HG03378 (cell line): ENCODE results near the gene ZFR2.

ENCODE experiments used
- ATAC-seq: cut with Tn5 transposase; IDR thresholded peaks from one replicate; pipeline ENCODE4 v1.9.1; 2021; ENCODE audit warnings: mild to moderate bottlenecking, moderate library complexity; ENCODE audit not compliant: unreplicated experiment

Gene ZFR2

GRCh38 chr19:3792114-3792513 lies 76.7 kb downstream of the ZFR2 start:
- no peak for ATAC-seq

GRCh38 chr19:3790941-3791340 lies 77.9 kb downstream of the ZFR2 start:
- ATAC-seq: no peak

DNA sequence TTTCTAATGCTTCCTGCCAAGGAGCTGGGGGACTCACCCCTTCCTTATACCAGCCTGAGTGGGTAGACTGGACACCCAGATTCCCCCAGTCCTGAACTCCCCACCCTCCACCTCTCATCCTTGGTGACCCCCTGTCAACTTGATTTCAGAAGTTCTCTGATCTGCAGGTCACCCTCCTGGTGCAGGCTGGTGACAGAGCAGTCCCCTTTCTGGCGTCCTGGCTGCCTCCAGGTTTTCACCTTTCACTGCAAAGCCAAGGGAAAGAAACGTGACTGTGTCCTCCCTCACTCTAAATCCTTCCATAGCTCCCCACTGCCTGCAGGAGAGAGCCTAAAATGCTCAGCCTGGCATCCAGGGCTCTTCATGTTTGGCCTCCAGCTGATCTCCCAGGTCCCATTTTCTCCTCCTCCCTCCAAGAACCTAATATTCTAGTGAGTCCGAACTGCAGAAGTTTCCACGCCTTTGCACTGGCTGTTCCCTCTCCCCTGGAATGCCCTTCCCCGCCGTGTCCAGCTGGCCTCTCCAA lies 78.6 kb downstream of the ZFR2 start:
- no peak for ATAC-seq

- ATAC-seq: no peak
These were observed 79.7 kb downstream of the ZFR2 start for GRCh38 chr19:3788996-3789778.

DNA sequence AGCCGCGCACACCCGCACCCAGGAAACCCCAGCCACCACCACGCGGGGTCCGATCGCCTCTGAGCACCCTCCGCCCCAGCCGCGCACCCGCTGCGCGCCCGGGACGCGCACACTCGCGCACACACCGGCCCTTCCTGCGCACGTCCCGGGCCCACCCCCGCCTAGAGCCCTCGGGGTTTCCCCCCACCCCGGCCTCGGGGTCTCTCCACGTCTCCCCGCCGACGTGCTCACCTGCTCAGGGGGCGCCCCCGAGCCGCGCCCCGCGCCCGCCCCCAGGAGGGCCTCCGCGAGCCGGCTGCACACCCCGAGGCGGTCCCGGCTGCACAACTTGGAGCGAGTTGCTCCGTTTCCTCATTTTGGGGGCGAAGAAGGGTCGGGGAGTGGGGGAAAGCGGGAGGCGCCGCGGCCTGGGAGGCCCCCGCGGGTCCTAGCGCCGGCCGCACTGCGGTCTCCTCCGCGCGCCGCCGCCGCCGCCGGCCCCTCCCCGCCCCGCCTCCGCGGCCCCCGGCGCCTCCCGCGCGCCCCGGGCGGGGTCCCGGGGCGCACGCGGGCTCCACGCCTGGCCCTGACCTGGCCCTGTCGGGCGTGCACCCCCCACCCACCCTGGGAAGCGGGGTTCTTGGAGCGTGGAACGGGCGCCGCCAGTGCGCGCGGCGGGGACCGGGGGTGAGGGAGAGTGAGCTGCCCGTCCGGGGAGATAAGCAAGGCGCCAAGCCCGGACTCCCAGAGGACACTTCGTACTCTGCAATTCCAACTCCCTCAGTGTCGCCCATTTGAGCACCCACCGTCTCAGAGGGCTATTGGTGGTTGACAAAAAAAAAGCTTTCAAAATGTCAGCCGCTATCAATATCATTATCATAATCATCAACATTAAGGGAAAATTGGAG lies 82.7 kb downstream of the ZFR2 start, which contains the start of gene MATK:
Gene MATK (minus strand): TSS at position 444 of the 887 bp plus-strand sequence. CDS start 1,246 bp downstream, outside the sequence.
- no peak for ATAC-seq

- ATAC-seq: no peak
These were observed 83.3 kb downstream of the ZFR2 start for GRCh38 chr19:3785451-3785937.

GRCh38 chr19:3784607-3785450 lies 84.0 kb downstream of the ZFR2 start:
- no peak for ATAC-seq

DNA sequence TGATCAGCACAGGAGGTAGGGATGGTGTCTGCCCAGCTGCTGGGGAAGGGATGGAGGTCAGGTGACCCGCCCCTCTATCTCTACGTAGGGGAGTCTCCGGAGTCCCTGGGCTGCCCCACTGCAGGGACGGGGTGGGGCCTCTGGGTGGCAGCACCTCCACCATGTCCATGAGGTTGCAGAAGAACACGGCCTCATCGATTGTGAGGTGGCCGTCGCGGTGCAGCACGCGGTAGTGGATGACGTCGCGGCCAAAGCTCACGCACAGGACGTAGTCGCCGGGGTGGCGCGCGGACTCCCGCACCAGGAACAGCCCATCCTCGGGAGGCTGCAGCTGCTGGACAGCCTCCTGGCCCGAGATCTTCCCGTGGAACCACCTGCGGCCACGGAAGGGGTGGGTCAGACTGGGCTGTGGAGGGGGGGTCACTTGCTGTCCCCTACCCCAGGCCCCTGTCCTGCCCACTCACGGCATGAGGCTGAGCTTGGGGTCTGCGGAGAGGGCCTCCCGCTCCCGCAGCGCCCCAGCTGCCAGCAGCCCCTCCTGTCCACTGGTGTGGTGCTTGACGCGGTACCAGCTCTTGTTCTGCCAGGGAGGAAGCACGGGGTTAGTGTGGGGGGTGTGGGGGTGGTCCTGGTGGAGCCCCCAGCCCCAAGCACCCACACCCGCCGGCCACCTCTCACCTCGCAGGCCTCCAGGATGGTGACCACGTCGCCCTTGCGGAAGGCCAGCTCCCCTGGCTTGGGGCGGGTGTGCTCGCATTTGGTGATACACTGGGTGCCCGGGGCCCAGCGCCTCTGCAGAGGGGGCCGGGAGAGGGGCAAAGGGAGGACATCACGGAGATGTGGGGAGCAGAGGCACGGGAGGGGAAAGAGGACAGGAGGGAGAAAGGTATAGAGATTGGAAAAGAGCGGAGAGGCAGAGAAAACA lies 84.9 kb downstream of the ZFR2 start:
- no peak for ATAC-seq

GRCh38 chr19:3782903-3783302 lies 85.9 kb downstream of the ZFR2 start:
- ATAC-seq: no peak

GRCh38 chr19:3782330-3782729 lies 86.5 kb downstream of the ZFR2 start:
- ATAC-seq: no peak

GRCh38 chr19:3781603-3782002 lies 87.2 kb downstream of the ZFR2 start:
- ATAC-seq: no peak

DNA sequence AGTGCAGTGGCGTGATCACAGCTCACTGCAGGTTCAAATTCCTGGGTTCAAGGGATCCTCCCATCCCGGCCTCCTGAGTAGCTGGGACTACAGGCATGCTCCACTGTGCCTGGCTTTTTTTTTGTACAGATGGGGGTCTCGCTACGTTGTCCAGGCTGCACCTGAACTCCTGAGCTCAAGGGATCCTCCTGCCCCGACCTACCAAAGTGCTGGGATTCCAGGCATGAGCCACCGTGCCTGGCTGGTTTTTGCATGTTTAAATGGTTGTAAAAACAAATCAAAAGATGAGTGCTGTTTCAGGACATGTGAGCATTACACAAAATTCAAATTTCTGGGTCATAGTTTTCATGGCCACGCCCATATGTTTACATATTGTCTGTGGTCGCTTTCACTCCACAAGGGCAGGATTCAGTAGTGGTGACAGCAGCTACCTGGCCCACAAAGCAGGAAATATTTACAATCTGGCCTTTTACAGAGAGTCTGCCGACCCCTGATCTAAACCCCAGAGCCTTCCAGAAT lies 88.0 kb downstream of the ZFR2 start:
- ATAC-seq: no peak

DNA sequence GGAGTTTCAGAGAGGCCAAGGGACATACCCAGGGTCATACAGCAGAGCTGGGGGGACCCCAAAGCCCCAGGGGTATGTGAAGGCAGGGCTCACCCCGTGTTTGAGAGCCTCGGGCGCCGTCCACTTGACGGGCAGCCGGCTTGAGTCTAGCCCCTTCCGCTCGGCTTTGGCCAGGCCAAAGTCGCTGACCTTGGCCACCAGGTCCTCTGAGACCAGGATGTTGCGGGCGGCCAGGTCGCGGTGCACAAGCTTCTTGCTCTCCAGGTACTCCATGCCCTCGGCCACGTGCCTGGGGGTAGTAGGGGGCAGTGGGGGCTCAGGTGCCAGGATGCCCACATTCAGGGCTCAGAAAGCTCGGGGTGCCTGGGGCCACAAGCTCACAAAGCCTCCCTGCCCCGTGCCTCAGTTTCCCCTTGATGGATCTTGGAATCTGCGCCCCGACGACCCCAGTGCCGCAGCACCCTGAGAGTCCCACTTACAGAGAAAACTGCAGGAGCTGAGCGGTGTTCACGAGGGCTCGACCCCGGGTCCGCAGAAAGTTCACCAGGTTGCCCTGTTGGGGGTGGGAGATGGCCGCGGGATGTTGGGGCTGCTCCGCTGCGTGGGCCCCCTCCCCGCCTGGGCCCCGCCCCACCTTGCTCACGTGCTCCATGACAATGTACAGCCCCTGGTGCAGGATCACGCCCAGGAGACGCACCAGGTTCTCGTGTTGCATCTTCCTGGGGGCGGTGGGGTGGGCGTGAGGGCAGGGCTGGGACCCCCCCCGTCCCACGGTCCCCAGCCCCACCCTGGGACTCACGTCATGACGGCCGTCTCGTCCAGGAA lies 89.7 kb downstream of the ZFR2 start:
- ATAC-seq: no peak

- ATAC-seq: no peak
These were observed 90.6 kb downstream of the ZFR2 start for GRCh38 chr19:3778104-3778867.

DNA sequence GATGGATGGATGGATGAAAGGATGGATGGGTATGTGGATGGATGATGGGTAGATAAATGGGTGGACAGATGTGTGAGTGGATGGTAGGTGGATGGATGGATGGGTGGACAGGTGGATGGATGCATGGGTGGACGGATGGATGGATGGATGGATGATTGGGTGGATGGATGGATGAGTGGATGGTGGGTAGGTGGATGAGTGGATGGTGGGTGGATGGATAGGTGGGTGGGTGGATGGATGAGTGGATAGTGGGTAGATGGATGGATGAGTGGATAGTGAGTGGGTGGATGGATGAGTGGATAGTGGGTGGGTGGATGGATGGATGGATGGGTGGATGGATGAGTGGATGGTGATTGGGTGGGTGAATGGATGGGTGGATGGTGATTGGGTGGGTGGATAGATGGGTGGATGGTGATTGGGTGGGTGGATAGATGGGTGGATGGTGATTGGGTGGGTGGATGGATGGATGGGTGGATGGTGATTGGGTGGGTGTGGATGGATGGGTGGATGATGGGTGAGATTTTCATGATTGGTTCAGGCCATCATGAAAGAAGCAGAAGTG lies 92.3 kb downstream of the ZFR2 start:
- ATAC-seq: no peak

- ATAC-seq: no peak
These were observed 93.0 kb downstream of the ZFR2 start for GRCh38 chr19:3775831-3776230.

DNA sequence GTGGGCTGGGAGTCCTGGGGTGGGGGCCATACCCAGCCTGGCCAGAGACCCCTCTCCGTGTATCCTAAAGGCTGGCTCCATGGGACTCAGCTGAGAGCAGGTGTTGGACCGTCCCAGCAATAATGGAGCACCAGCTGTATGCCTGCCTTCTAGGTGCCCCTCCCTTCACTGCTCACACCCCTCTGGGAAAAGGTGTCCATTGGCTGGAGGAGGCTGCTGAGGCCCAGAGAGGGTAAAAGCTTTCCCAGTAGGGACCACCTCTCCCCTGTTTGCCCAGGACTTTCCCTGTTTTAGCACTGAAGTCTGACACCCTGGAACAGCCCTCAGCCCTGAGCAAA lies 93.5 kb downstream of the ZFR2 start:
- ATAC-seq: no peak
